NCI-H146 treated with DMSO at 0.1 percent for 48 hours (cell line): ENCODE measurements around the gene SLC38A4.

ENCODE experiments used
- DNase-seq: peaks from one replicate; lab custom pipeline; 2025; ENCODE audit not compliant: unreplicated experiment; lab: John Stamatoyannopoulos, UW

The SLC38A4 gene

GRCh38 chr12:46815809-46816208 lies 10.0 kb downstream of the SLC38A4 start:
- DNase-seq: no peak

GRCh38 chr12:46814143-46814542 lies 11.7 kb downstream of the SLC38A4 start:
- DNase-seq: no peak

GRCh38 chr12:46811185-46811584 lies 14.6 kb downstream of the SLC38A4 start:
- no peak for DNase-seq

GRCh38 chr12:46808955-46809697 lies 16.7 kb downstream of the SLC38A4 start:
- no peak for DNase-seq

- no peak for DNase-seq
Observed at GRCh38 chr12:46808317-46808716, 17.5 kb downstream of the SLC38A4 start.

- no peak for DNase-seq
Observed at GRCh38 chr12:46804054-46804453, 21.7 kb downstream of the SLC38A4 start.

GRCh38 chr12:46803517-46803916 lies 22.3 kb downstream of the SLC38A4 start:
- no peak for DNase-seq

GRCh38 chr12:46801293-46801692 lies 24.5 kb downstream of the SLC38A4 start:
- DNase-seq: no peak

GRCh38 chr12:46800160-46800559 lies 25.6 kb downstream of the SLC38A4 start:
- DNase-seq: no peak

- DNase-seq: no peak
Observed at GRCh38 chr12:46798648-46799047, 27.1 kb downstream of the SLC38A4 start.

GRCh38 chr12:46798056-46798455 lies 27.7 kb downstream of the SLC38A4 start:
- DNase-seq: no peak

- DNase-seq: no peak
Observed at GRCh38 chr12:46795988-46796387, 29.8 kb downstream of the SLC38A4 start.

GRCh38 chr12:46794593-46795190 lies 31.1 kb downstream of the SLC38A4 start:
- no peak for DNase-seq

- DNase-seq: no peak
Observed at GRCh38 chr12:46792925-46793324, 32.9 kb downstream of the SLC38A4 start.

- DNase-seq: no peak
Observed at GRCh38 chr12:46790066-46790465, 35.7 kb downstream of the SLC38A4 start.

- DNase-seq: no peak
Observed at GRCh38 chr12:46788072-46788887, 37.5 kb downstream of the SLC38A4 start.

- DNase-seq: no peak
Observed at GRCh38 chr12:46787496-46788055, 38.2 kb downstream of the SLC38A4 start.

GRCh38 chr12:46786774-46787173 lies 39.0 kb downstream of the SLC38A4 start:
- no peak for DNase-seq

GRCh38 chr12:46785382-46785781 lies 40.4 kb downstream of the SLC38A4 start:
- no peak for DNase-seq

- no peak for DNase-seq
Observed at GRCh38 chr12:46783871-46784270, 41.9 kb downstream of the SLC38A4 start.

GRCh38 chr12:46779879-46780278 lies 45.9 kb downstream of the SLC38A4 start:
- no peak for DNase-seq

- DNase-seq: no peak
Observed at GRCh38 chr12:46779063-46779462, 46.7 kb downstream of the SLC38A4 start.
